ENCODE data around the gene CCDC12. TPM values are rescaled to one million over a fixed set of nuclear protein-coding genes. Genes with fewer than 3 reads are reported as not detected.

CCDC12 gene
- polyA plus RNA-seq, 1 of the 3 experiments (the other 2 are of a cell fraction), result 105 TPM

GRCh38 chr3:46960835-46961234 is 15.7 kb downstream of the CCDC12 start:
- H3K27me3 ChIP-seq (ENCODE audit: insufficient read depth), result no peaks in the 10 kb centered on the region
- no peak for DNase-seq
- H3K4me1 ChIP-seq (ENCODE audit: control insufficient read depth in 1 of 2, insufficient read depth in 2 of 2, low read depth in 1 of 2, low read length in 1 of 2), result peaks cover 15 to 50% of the 10 kb centered on the region in 2 experiments; a peak in 2 of 4 replicates
- no peaks in the 10 kb centered on the region for H3F3A ChIP-seq (replicated peaks; ENCODE audit: insufficient read depth)
- peaks cover 79% of the 10 kb centered on the region for H4K20me1 ChIP-seq (ENCODE audit: insufficient read depth)
- POLR2A ChIA-PET, result no interaction called here
- CTCF ChIA-PET, result interaction anchor here (5.6 kb wide), 1 partner anchor 38 kb away, joined by 25 read pairs; no protein-coding TSS in a partner anchor
- H3K9ac ChIP-seq, result no peak overlapping the region
- H3K36me3 ChIP-seq (replicated peaks in 1 of 2; ENCODE audit: control insufficient read depth in 1 of 2, insufficient read depth in 2 of 2, low read length in 1 of 2), result no peaks in the 10 kb centered on the region
- H3K4me3 ChIP-seq (ENCODE audit: low read depth in 2 of 2, low read length in 1 of 2), result no peak overlapping the region
- peaks cover 92% of the 10 kb centered on the region for H3K79me2 ChIP-seq (ENCODE audit: insufficient read depth)
- TF ChIP-seq USF2 (IDR thresholded peaks at IDR 0.05; ENCODE audit: borderline replicate concordance, low read depth, low read length), result no peak
- H3K9me3 ChIP-seq, result no peaks in the 10 kb centered on the region
- H2AFZ ChIP-seq (ENCODE audit: low read depth), result no peak overlapping the region
- H3K4me2 ChIP-seq, result 0 out of 2 replicates have a peak overlapping the region, but pooled peaks have one; percentile 28
- 82% methylated on average over 1 of the region's 1 CpG for WGBS (ENCODE audit: low lambda C conversion rate)
- peak overlapping the region; percentile 29 to 64; a peak in 3 of 4 replicates for H3K27ac ChIP-seq (ENCODE audit: low read depth in 2 of 2, low read length in 1 of 2)
- no peaks in the 10 kb centered on the region for H3K9me2 ChIP-seq

GRCh38 chr3:46960081-46960701 is 16.4 kb downstream of the CCDC12 start:
- CTCF ChIA-PET, result interaction anchor here (1.4 to 5.6 kb wide), 2 partner anchors 8 to 37 kb away, joined by 3 to 25 read pairs; no protein-coding TSS in a partner anchor
- H3K4me3 ChIP-seq (ENCODE audit: low read depth in 2 of 2, low read length in 1 of 2), result no peak overlapping the region
- POLR2A ChIA-PET, result no interaction called here
- no peaks in the 10 kb centered on the region for H3K27me3 ChIP-seq (ENCODE audit: insufficient read depth)
- no peaks in the 10 kb centered on the region for H3F3A ChIP-seq (replicated peaks; ENCODE audit: insufficient read depth)
- TF ChIP-seq SIN3A (IDR thresholded peaks at IDR 0.05; ENCODE audit: borderline replicate concordance, low read depth, low read length) (no peak), MEF2A (IDR thresholded peaks at IDR 0.05; ENCODE audit: borderline replicate concordance, low read depth) (no peak), TCF12 (IDR thresholded peaks at IDR 0.05) (peak; percentile 42; the same call in 1 of the 2 replicates), GABPA (IDR thresholded peaks at IDR 0.05; ENCODE audit: low read depth) (no peak), RAD21 (IDR thresholded peaks at IDR 0.05; ENCODE audit: low read length) (no peak), MXI1 (IDR thresholded peaks at IDR 0.05; ENCODE audit: low read depth, low read length) (peak; percentile 31; the same call in 1 of the 2 replicates), RXRA (IDR thresholded peaks at IDR 0.05; ENCODE audit: borderline replicate concordance, low read depth) (no peak)
- H3K9me2 ChIP-seq, result no peaks in the 10 kb centered on the region
- peaks cover 92% of the 10 kb centered on the region for H3K79me2 ChIP-seq (ENCODE audit: insufficient read depth)
- peaks cover 15 to 52% of the 10 kb centered on the region in 2 experiments; a peak in 2 of 4 replicates for H3K4me1 ChIP-seq (ENCODE audit: control insufficient read depth in 1 of 2, insufficient read depth in 2 of 2, low read depth in 1 of 2, low read length in 1 of 2)
- no peaks in the 10 kb centered on the region for H3K36me3 ChIP-seq (replicated peaks in 1 of 2; ENCODE audit: control insufficient read depth in 1 of 2, insufficient read depth in 2 of 2, low read length in 1 of 2)
- H3K4me2 ChIP-seq, result peak overlapping the region; percentile 28; the same call in 1 of the 2 replicates
- WGBS (ENCODE audit: low lambda C conversion rate), result 52% methylated on average over 4 of the region's 4 CpGs
- no peak overlapping the region for H3K9ac ChIP-seq
- DNase-seq, result peak; percentile 50
- no peaks in the 10 kb centered on the region for H3K9me3 ChIP-seq
- peaks cover 79% of the 10 kb centered on the region for H4K20me1 ChIP-seq (ENCODE audit: insufficient read depth)
- no peak overlapping the region for H2AFZ ChIP-seq (ENCODE audit: low read depth)
- peak overlapping the region; percentile 29 to 64; a peak in 3 of 4 replicates for H3K27ac ChIP-seq (ENCODE audit: low read depth in 2 of 2, low read length in 1 of 2)

- Histone ChIP-seq H3K4me2 (no peak overlapping the region), H2AFZ (ENCODE audit: low read depth) (no peak overlapping the region), H3K9me3 (no peaks in the 10 kb centered on the region), H3K36me3 (replicated peaks in 1 of 2; ENCODE audit: control insufficient read depth in 1 of 2, insufficient read depth in 2 of 2, low read length in 1 of 2) (no peaks in the 10 kb centered on the region), H3K4me1 (ENCODE audit: control insufficient read depth in 1 of 2, insufficient read depth in 2 of 2, low read depth in 1 of 2, low read length in 1 of 2) (peaks cover 15 to 54% of the 10 kb centered on the region in 2 experiments; a peak in 2 of 4 replicates), H4K20me1 (ENCODE audit: insufficient read depth) (peaks cover 86% of the 10 kb centered on the region), H3K79me2 (ENCODE audit: insufficient read depth) (peaks cover 95% of the 10 kb centered on the region), H3K27me3 (ENCODE audit: insufficient read depth) (no peaks in the 10 kb centered on the region), H3K9ac (no peak overlapping the region), H3K27ac (ENCODE audit: low read depth in 2 of 2, low read length in 1 of 2) (peak overlapping the region in 1 of 2 experiments; percentile 60; a peak in 1 of 4 replicates), H3F3A (replicated peaks; ENCODE audit: insufficient read depth) (no peaks in the 10 kb centered on the region), H3K4me3 (ENCODE audit: low read depth in 2 of 2, low read length in 1 of 2) (no peak overlapping the region), H3K9me2 (no peaks in the 10 kb centered on the region)
- WGBS (ENCODE audit: low lambda C conversion rate), result 95% methylated on average over 4 of the region's 6 CpGs
- TF ChIP-seq CHD2 (IDR thresholded peaks at IDR 0.05; ENCODE audit: low read length, partially characterized antibody) (no peak), EZH2phosphoT487 (IDR thresholded peaks at IDR 0.05; ENCODE audit: borderline replicate concordance, low read depth) (no peak), USF1 (IDR thresholded peaks at IDR 0.05; ENCODE audit: borderline replicate concordance, low read depth) (no peak), GATA2 (CRISPR knock-in tag; IDR thresholded peaks at IDR 0.05) (no peak), GABPA (IDR thresholded peaks at IDR 0.05; ENCODE audit: low read depth) (no peak), USF2 (IDR thresholded peaks at IDR 0.05; ENCODE audit: borderline replicate concordance, low read depth, low read length) (no peak)
- POLR2A ChIA-PET, result interaction anchor here (0.7 kb wide), 1 partner anchor 114 kb away, joined by 3 read pairs; no protein-coding TSS in a partner anchor
- DNase-seq, result no peak
- CTCF ChIA-PET, result interaction anchor here (1.1 to 5.6 kb wide), 7 partner anchors 9 to 323 kb away, joined by 3 to 25 read pairs (median 3); no protein-coding TSS in a partner anchor
Measured at GRCh38 chr3:46959161-46959511, 17.4 kb downstream of the CCDC12 start.

Data from SK-N-SH (cell line).